NOMO-1 (cell line): Measurements from ENCODE around the gene ASPG.
"Not testable (repeated sequence)": the region's sequence is repeated elsewhere in the genome, so short reads cannot be mapped to it uniquely, and the experiment has no call there.

Experiments
- DNase-seq, 2 experiments: peaks; one replicate each; lab custom pipeline; 2025; ENCODE audit not compliant: unreplicated experiment in 2 of 2; lab: John Stamatoyannopoulos, UW

The ASPG gene

DNA sequence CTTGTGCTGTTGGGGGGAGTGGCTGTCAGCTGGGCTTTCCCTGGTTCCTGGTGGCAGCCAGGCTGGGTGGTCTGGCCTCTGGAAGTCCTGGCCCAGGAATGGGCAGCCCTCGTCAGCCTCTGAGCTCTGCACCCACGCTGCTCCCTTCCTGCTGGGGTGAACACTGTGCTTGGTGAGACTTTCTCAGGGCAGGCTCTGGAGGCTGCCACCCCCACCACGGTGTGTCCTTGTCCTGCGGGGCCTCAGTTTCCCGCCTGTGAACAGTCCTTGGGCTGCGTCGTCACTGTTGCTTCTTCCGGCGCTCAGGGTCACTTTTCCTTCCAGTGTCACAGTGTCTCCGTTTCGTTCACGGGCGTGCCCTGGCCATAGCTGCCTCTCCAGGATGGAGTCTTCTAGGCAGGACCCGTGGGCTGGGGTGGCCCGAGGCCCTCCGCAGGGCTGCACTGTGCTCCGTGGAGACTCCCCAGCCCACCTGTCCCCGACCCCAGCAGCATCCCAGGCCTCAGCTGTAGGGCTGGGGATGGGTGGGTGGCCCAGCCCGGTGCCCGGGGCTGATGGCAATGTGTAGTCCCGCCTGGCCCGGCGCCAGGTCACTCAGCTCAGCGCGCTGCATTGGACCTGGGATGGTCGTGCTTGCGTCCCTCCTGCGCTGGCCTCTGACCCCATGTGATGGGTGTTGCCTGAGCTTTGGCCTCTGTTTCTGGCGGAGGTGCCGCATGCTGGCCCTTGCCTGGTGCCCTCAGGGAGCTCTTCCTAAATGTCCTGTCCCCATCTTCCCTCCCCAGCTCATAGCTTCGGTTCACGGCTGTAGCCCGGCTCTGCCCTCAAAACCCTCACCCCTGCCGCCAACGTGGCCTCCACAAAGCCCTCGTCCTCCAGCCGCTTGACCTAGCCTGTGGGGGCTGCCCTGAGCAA is 59.7 kb downstream of the ASPG start:
- DNase-seq = no peak

GRCh38 chr14:104145826-104146601 is 60.5 kb downstream of the ASPG start:
- no peak for DNase-seq

- DNase-seq = no peak
Observed at GRCh38 chr14:104146651-104147345, 61.3 kb downstream of the ASPG start.

DNA sequence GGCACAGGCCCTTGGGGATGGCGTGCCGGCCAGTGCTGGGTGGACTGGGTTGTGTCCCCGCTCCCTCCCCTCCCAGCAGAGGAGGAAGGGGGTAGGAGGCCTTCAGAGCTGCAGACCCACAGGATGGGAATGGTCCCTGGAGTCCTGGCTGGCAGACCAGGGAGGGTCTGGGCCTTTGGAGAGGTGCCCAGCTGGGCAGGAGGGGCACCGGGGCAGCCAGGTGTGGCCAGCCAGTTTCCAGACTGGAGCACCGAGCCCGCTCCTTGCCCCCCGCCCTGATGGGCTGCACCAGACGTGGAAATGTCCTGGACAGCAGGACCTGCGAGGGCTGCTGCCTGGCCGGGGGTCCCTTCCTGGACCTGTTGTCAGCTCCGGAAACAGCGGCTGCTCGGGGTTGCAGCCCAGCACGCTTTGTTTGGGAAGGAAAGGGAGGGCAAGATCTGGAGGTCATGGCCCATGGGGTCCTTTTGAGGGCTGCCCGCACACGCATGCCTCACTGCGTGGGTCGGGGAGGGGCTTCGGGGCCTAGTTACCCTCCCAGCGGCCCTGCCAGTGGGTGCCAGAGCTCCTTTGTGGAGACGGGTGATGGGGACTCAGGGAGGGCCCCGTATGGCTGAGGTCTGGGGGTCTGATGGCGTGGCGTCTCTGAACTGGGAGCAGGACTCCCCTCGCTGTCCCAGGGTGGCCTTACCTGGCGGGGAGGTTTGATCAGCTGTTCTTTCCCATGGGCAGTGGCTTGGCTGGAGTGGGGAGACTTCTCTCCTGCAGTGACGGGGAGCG is 62.0 kb downstream of the ASPG start:
- no peak for DNase-seq

DNA sequence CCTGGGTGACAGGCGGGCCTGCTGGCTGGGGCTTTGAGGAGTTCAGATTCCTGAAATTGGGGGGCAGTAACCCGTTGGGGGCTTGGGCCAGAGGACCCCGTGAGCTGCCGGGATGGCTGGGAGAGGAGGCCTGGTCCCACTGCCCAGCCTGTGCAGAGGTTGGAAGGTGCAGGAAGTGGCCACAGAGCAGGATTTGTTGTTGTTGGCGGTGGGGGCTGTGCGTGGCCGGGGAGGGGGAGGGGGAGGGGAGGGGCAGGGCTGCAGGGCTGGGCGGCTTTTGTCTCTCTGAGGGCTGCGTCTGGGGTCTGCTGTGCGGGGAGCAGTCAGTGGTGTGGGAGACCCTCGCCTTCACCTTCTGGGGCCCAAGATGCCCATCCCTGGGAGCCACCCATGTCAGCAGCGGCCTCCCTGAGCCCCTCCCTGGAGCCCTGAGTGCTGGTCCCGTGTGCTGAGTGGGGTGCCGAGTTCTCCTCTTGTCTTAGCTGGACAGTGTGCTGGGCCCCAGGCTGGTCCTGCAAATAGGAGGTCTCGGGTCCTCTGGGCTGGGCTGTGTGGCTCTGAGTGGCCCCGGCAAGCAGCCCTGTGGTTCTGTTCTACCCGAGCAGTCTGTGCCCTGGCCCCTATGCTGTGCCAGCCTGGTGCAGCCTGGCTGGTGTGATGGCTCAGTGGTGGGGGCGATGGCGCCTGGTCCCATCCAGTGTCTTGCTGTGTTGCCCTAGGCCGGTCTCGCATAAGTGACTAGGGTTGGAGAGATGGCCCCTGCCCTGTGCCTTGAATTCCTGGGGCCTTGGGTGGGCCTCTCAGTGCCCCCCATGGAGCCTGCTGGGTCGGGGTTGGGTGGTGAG is 63.2 kb downstream of the ASPG start:
- DNase-seq = no peak

DNA sequence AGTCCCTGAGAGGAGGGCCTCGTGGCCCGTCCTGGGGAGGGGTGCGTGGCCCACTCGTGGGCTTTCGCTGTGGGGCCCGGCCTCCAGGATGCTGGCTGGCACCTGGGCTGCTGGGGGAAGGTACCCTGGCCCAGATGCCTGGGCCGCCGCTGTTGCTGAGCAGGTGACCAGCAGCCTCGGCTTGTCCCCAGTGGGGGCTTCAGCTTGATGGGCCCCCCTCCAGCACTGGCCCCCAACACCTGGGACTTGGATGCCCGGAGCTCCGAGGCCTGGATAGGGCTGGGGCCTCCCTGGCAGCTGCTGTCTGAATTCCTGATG is 63.7 kb downstream of the ASPG start:
- DNase-seq = no peak

- DNase-seq = peak in 1 of 2 experiments; percentile 11
Observed at GRCh38 chr14:104149617-104150135, 64.2 kb downstream of the ASPG start.

DNA sequence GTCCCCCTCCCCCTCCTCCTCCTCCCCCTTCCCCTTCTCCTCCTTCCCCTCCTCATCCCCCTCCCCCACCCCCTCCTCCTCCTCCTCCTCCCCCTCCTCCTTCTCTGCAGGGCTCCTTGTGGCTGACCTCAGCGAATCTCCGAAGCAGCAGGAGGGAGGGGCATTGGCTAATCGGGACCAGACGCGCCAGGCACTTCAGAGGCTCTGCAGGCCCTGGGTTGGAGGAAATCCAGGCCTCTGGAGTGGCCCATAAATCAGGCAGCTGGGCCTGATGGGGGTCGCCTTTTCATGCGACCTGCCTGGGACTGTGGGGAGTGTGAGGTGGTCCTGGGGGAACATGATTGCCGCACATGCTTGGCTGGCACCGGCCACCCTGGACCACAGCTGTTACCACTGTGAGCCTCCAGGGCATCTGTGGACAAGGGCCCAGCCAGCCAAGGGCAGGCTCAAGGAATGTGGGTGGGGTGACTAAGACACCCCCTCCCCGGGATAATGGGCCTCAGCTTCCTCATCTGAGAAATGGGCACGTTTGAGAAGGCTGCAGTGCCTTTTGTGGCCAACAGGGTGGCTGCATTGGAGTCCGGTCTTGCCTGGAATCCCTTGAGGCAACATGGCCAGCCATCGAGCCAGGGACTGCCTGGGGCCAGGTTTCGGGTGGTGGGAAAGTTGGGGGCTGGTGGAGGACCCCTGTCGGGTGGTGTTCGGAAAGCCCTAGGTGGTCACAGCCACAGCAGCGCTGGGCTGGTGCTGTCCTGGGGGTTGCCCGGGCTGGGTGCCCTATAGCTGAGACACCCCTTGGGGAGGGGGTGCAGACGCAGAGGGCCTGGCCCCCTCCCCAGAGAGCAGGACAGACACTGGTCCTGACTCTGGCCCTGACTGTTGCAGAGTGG is 64.9 kb downstream of the ASPG start:
- no peak for DNase-seq

GRCh38 chr14:104151026-104151381 is 65.5 kb downstream of the ASPG start:
- DNase-seq = no peak

DNA sequence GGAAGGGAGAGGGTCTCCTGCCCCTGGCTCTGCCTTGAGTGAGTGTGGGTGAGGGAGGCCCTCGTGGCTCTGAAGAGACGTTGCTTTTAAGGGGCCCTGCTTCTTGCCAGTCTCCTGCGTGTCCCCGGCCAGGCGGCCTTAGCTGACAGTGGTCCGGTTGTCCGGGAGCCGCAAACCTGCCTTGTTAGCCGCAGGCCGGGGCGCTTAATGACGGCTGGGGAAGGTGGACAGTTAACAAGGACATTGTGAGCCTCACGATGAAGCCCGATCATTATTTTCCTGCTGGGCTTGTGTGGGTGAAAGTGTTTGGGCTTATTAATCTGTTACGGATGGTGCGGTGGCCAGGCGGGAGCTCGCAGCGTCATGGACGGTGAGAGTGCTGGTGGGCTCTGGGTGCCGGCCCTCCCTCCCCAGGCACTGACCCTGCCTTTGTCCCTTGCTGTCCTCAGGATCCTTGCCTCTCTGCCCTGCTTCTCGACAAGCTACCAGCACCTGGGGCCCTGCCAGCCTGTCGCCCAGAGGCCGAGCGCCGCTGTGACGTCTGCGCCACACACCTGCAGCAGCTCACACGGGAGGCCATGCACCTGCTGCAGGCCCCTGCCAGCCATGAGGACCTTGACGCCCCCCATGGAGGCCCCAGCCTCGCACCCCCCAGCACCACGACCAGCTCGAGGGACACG is 66.2 kb downstream of the ASPG start:
- DNase-seq = no peak

- no peak for DNase-seq
Observed at GRCh38 chr14:104152246-104152575, 66.7 kb downstream of the ASPG start.

DNA sequence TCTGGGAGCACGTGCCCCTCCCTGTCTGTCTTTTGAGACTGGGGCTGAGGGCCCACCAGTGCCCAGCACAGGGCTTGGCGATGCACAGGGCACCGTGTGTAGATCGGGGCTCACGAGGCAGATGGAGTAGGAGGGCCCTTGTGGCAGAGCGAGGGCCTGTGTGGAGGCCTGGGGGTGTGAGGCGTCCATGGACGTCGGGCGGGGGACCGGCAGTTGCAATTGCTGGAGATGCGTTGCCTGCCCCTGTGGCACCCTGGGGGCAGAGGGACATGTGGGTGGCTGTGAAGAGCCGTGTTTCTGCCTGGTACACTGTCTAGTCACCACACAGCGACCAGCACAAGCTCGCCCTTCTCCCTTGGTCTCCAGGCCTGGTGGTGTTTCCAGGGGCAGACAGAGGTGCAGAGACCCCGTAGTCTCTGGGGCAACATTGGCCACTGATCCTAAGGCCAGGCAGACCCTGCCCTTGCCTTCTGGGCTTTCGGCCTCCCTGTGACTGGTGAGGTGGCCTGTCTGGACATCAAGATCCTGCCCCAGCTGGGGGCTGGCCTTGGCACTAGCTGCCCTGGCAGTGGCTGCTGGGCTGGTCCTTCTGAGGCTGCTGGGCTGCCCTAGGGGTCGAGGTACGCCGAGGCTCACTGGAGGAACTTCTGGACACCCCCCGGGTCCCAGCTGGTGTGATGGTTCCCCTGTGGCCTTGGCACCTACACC is 67.3 kb downstream of the ASPG start:
- no peak for DNase-seq

DNA sequence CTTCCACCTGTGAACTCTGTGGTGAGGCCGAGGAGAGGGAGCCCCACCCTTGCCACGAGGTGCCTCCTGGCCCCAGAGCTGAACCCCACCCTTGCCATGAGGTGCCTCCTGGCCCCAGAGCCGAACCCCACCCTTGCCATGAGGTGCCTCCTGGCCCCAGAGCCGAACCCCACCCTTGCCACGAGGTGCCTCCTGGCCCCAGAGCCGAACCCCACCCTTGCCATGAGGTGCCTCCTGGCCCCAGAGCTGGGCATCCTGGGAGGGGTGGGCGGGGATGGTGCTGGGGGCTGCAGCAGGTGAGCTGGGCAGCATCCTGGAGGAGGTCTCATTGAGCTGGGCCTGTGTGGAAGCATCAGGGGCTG is 67.9 kb downstream of the ASPG start:
- not testable (repeated sequence) for DNase-seq

DNA sequence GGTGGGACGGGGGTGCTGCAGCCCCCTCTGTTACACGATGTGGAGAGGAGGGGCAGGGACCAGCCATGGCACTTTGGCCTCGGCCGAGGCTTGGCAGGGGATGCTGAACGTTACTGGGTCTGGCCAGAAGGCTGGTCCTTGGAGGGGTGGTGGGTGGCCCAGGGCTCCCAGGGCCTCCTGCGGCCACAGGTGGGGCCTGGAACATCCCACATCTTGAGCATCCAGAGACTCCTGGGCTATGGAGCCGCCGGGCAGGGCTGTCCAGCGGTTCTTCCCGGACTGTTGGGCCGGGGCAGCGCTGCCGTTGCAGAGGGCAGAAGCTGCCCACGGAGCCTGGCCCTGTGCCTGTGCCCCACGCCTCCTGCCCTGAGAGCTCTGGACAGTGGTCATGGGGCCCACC is 68.7 kb downstream of the ASPG start:
- DNase-seq = no peak

DNA sequence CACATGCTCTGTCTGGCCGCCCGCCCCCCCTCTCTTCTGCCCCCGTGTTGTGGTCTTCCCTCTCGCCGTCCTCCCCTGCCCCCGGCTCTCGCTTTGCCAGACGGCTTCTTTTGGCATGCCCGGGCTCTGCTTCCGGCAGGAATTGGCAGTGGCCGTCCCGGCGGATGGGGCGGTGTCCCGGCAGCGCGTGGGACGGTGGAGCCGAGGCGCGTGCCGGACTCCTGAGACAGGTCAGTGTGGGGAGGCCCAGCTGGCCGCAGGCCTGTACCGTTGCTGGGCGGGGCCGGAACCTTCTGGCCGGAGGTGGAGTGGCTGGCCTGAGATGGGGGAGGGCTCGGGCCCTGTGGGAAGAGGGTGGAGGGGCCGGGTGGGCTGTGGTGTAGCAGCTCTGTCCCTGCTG is 70.0 kb downstream of the ASPG start:
- DNase-seq = no peak

DNA sequence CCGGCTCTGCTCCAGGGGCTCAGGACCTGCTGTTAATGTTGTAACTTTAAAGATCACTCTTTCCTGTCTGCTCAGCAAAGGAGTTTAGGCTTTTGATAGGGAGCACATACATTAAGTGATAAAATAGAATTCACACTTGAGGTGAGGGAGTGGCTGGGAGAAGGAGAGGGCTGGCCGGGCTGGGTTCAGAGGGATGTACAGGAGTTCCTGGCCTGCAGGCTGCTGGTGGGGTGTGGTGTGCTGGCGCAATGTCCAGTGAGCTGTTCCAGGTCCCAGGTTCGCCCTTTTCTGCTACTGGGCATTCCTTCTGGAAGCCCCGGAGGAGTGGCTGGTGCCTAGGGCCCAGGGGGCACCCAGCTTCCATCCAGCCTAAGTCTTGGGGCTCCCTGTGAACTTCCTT is 70.6 kb downstream of the ASPG start:
- DNase-seq = no peak

DNA sequence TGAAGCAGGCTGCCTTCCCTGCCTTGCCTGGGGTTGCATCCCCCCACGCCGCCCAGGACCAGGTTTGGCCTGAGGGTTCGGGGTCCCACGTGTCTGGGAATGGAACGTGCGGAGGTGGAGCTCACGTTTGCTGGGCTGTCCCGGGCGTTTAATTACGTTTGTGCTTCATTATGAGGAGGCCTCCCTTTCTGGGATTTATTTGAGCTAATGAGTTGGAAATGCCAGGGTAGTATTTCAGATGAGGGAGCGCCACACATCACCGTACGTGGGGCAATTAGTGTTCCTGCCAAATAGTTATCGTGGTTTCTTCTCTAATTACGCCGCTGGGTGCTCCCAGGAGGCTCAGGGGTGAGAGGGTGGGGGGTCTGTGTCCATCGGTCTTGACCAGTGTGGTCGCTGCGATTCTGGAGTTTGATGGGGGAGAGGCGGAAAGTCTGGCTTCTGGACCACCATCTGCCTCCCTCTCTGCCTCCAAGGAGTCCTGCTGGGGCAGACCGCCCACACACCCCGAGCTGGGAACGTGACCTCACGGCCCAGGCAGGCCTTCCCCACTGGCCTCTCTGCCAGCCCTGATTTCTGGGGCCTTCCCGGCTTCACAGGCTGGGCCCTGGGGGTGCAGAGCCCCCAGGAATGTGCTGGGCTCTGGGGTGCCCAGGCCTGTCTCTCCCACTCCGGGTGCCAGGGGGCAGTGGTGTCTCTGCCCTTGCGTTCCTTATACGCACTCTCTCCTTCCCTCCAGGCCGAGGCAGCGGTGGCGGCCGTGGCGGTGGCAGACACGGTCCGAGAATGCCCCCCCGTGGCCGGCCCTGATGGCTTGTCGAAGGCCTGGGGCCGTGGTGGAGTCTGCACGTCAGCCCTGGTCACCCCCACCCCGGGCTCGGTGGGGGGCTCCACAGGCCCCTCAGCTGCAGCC is 71.8 kb downstream of the ASPG start:
- DNase-seq = no peak
